Fibroblast of the aortic adventitia (primary cell): Measurements from ENCODE around the gene TANGO2. TPM values are rescaled to one million over a fixed set of nuclear protein-coding genes. Genes with fewer than 3 reads are reported as not detected.

Experiments
- DNase-seq: peaks from one replicate; pipeline ENCODE4 v3.0.0-alpha.2; 2010; ENCODE audit warnings: low read depth
- H3K4me3 ChIP-seq: 2 replicates; pipeline ENCODE4 v1.5.1; 2011; ENCODE audit warnings: low read depth, mild to moderate bottlenecking, control low read depth, low read length, moderate library complexity
- CTCF ChIP-seq: IDR thresholded peaks from 2 replicates; pipeline ENCODE4 v1.5.1; 2011; ENCODE audit warnings: mild to moderate bottlenecking, low read length, control low read depth, inconsistent platforms; ENCODE audit not compliant: insufficient read depth
- total RNA-seq: library from RNA; depleted of rRNA; stranded (reverse); fragments of >200 nt; gene quantifications from 2 replicates; pipeline ENCODE4 v1.2.3, GENCODE V29; 2012; ENCODE audit warnings: low replicate concordance

TANGO2 gene
- total RNA-seq, 1 donor = 41.7 TPM

GRCh38 chr22:19974268-19974861 is 46.5 kb upstream of the TANGO2 start:
- no peak overlapping the region for H3K4me3 ChIP-seq
- no peak for TF ChIP-seq CTCF
- DNase-seq = peak; percentile 71

DNA sequence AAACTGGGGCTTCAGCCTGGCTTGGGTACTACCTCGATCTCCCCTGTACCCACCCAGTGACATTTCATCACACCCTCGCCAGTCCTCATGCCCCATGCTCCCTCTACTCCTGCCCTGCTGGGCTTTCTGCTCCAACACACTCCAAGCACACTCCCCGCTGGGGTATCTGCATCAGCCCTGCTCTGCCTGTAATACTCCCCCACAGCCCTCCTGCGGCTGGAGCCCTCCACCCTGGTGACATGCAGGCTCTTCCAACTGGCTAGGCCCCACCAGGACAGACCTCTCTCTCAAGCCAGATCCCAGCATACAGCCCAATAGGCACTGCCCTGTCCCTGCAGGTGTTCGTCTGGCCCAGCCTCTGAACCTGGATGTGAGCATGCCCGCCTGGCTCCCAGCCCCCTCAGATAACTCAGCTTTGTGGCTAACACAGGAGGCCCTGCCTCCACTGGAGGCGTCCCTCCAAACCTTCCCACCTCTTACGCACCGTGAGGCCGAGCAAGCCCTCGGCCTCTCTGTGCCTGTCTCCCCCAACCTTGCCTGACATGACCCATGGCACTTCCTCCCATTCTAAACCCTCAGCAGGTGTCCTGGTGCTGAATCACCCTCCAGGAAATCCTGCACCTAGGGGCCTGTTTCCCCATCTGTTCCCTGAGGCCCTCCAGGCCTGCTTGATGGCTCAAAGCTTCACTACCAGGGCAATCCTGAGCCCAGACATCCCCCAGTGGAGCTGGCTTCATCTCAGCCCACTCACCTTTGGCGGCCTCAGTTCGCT is 45.8 kb upstream of the TANGO2 start:
- no peak for TF ChIP-seq CTCF
- no peak overlapping the region for H3K4me3 ChIP-seq
- DNase-seq = no peak

- no peak for DNase-seq
- TF ChIP-seq CTCF = no peak
- no peak overlapping the region for H3K4me3 ChIP-seq
Measured at GRCh38 chr22:19975707-19976035, 45.2 kb upstream of the TANGO2 start.

GRCh38 chr22:19976671-19977070 is 44.2 kb upstream of the TANGO2 start:
- no peak for DNase-seq
- TF ChIP-seq CTCF = no peak
- H3K4me3 ChIP-seq = no peak overlapping the region

- DNase-seq = no peak
- no peak for TF ChIP-seq CTCF
- H3K4me3 ChIP-seq = no peak overlapping the region
Measured at GRCh38 chr22:19977296-19978243, 43.3 kb upstream of the TANGO2 start.

DNA sequence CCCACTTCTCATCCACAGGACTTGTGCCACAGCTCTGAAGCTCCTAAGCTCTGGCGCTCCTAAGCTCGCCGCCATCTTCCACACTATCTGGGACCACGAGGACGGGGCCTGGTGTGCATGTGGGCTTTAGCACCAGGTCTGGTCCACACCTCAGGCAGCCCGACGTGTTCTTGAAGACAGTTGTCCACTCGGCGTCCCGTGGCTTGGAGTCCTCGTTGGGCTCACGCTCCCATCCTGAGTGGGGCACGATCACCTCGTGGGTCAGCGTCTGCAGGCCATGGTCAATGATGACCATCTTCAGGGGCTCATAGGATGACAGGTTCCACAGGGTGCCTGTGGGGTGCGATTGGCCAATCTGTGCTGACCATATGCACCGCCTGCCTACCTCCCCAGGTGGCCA is 42.2 kb upstream of the TANGO2 start:
- no peak for DNase-seq
- no peak for TF ChIP-seq CTCF
- H3K4me3 ChIP-seq = no peak overlapping the region
